HG03045 (cell line): Measurements from ENCODE around the gene INSIG1.

Experiments
- ATAC-seq: cut with Tn5 transposase; IDR thresholded peaks from one replicate; pipeline ENCODE4 v1.9.1; 2021; ENCODE audit warnings: mild to moderate bottlenecking, moderate library complexity; ENCODE audit not compliant: unreplicated experiment

Gene INSIG1

GRCh38 chr7:155324918-155325235, 27.2 kb downstream of the INSIG1 start:
- ATAC-seq, result no peak

DNA sequence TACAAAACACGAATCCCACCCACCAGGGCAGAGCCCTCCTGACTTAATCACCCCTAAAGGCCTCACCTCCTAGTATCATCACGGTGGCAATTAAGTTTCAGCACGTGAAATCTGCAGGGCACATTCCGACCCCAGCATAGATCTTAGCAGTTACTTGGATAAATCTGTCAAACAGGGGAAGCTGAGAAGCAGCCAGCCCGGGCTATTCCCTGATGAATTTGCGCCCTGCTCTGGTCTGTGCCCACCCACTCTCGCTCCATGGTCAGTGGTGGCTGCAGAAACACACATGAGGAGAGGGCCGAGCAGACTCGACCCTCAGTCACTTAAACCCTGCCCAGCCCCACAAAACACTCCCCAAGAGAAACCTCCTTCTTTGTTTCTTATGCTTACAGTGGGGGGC, 28.7 kb downstream of the INSIG1 start:
- ATAC-seq, result no peak

GRCh38 chr7:155327590-155328320, 30.1 kb downstream of the INSIG1 start:
- ATAC-seq, result no peak

DNA sequence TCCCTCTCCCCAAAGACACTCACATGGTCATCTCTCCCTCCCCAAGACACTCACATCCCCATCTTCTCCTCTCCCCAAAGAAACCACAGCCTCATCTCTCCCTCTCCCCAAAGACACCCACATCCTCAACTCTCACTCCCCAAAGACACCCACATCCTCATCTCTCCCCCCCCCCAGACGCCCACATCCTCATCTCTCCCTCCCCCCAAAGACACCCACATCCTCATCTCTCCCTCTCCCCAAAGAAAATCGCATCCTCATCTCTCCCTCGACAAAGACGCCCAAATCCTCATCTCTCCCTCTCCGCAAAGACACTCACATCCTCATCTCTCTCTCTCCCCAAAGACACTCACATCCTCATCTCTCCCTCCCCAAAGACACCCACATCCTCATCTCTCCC, 31.5 kb downstream of the INSIG1 start:
- ATAC-seq, result no peak

DNA sequence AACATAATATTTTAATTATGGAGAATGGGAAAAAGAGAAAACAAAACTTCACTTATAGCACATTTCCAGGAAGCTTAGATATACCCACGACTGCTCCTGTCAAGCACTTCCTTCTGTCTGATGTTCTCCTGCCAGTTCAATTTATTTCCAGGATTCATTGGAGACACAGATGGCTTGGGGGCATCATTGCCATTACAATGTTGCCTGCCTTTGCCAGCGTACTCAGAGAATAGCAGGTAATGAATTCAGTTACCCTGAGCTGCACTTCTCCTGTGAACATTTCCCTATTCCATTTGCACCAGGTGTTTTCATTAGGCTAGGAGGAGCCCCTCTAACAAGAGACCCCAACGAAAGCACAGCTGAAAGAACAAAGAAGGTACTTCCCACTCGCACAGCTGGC, 33.7 kb downstream of the INSIG1 start:
- no peak for ATAC-seq

DNA sequence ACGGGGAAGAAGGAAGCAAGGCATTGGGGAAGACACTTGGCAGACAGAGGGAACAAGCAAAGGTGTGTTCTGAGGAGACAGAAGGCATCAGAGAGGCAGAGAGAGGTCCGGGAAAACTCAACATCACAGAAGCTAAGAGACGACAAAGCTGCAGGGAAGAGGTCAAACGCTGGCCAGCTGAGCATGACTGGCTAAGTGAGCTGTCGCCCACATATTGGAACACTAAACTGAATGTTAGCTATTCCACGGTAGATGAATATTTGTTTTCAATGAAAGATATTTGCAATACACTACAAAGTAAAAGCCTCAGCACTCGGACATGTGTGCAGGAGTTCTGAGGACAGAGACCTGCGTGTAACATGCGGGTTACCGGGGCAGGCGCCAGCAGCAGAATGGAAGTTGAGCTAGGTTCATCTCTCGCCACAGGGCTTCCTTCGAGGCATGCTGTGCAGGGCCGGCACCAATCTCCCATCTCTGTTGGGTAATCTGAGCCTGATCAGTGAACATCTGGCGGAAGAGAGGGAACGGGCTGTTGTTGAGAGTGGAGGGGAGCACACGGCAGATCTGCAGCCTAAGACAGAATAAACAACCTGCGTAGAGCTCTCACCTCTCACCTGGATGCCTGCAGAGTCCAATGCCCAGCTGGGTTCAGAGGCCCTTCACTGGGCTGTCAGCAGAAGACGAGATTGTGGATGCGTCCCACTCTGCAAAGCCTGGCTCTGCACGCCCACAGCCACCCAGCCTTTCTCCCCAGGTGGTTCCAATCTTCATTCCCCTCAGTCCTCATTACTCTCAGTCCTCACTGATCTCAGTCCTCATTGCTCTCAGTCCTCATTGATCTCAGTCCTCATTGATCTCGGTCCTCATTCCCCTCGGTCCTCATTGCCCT, 35.9 kb downstream of the INSIG1 start:
- ATAC-seq, result no peak

DNA sequence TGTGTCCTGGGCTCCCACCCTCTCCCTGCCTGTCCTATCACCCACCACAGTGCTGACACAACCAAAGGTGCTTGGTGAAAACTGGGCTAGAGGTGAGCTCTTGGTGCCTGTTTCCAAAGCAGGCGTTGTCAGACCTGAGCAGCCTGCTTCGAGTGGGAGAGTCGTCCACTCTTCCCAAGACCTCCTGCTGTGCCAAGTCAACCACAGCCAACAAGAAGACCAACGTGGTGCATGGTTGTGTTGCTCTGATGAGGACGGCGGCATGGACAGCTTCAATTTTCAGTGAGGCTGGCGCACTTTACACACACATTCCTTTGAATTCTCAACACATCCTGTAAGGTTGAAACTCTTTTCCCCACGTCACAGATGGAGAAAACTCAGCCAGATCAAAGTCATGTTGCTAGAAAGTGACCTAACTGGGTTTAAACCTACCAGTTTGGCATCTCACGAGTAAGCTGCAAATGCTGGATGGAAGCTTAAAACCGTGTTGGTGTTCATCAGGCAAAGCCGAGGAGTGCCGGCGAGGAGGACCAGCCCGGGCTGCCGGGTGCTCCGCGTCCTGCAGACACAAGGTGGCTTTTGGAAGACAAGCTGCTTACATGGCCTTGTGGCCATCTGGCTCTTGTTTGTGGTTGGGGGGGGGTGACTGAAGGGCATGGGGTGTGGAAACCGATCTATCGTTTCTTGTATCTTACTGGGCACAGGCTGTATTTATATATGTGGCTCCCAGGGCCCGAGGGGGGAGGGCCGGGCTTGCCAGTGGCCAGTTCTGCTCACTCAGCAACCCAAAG, 39.3 kb downstream of the INSIG1 start:
- no peak for ATAC-seq

GRCh38 chr7:155337946-155338631, 40.4 kb downstream of the INSIG1 start:
- ATAC-seq, result no peak

DNA sequence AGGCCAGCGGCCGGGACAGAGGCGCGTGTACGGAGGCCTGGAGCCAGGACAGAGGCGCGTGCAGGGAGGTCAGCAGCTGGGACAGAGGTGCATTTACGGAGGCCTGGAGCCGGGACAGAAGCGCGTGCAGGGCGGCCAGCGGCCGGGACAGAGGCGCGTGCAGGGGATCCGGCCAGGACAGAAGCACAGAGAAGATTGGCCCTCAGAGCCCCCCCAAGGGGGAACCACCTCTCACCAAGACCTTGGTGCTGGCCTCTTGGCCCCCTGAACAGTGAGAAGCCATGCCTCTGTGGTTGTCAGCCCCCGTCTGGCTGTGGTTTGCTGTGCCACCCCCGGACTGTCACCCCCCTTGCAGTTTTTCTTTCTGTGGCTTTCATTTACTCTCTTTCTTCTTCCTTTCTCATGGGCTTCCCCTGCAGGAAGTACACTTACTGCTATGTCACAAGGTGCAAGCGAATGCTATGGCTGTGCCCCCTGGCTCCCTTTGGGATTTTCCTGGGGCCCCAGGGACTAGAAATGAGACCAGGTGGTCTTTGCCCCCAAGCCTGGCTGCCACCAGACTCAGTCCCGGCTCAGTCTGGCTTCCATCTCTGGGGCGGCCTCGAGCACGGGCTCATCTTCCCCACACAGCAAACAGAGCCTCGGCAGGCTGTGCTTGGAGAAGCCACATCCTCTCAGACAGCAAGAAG, 41.1 kb downstream of the INSIG1 start:
- ATAC-seq, result no peak

GRCh38 chr7:155339474-155339873, 41.8 kb downstream of the INSIG1 start:
- no peak for ATAC-seq

- no peak for ATAC-seq
Observed at GRCh38 chr7:155340071-155340531, 42.4 kb downstream of the INSIG1 start.

DNA sequence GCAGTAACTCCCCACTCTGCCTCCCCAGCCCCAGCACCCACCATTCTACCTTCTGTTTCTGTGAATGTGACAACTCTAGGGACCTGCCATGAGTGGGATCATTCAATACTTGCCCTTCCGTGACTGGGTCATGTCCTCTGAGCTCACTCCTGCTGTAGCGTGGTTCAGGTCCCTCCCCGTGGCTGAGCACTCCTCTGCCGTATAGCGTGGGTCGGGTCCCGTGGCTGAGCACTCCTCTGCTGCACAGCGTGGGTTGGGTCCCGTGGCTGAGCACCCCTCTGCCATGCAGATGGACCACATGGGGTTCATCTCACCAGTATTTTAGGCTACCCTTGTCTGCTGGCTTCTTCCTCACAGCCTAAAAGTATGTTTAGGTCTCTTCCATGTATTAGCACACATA, 43.0 kb downstream of the INSIG1 start:
- no peak for ATAC-seq

DNA sequence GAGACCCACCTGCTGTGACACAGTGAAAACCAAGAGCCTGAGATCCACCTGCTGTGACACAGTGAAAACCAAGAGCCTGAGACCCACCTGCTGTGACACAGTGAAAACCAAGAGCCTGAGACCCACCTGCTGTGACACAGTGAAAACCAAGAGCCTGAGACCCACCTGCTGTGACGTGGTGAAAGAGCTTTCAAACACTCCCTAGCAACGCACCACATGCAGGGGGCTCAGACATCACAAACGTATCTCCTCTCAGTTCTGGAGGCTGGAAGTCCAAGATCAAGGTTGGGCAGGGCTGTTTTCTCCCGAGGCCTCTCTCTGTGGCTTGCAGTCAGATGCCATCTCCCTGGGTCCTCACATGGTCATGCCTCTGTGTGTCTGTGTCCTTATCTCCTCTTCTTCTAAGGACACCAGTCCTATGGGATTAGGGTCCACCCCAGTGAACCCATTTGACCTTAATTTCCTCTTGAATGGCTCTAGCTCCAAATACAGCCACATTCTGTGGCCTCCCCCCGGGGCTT, 43.8 kb downstream of the INSIG1 start:
- ATAC-seq, result no peak

GRCh38 chr7:155342313-155342712, 44.6 kb downstream of the INSIG1 start:
- ATAC-seq, result no peak

DNA sequence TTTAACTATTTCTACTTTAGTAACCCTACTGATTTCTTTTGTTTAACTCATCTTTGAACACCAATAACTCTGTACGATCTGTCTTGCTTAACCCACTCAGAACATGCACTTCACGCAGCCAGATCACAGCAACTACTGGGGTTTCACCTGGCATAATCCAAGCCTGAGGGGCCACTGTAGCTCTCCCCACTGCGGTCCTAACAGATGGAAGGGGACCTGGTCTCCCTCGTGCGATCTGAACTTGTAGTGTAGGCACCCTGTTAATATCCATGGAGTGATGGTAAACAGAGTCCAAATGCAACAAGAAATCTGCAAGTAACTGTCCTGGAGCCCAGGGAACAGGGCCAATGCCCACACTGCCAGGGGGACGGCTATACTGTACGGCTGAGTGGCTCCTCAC, 45.5 kb downstream of the INSIG1 start:
- ATAC-seq, result no peak

DNA sequence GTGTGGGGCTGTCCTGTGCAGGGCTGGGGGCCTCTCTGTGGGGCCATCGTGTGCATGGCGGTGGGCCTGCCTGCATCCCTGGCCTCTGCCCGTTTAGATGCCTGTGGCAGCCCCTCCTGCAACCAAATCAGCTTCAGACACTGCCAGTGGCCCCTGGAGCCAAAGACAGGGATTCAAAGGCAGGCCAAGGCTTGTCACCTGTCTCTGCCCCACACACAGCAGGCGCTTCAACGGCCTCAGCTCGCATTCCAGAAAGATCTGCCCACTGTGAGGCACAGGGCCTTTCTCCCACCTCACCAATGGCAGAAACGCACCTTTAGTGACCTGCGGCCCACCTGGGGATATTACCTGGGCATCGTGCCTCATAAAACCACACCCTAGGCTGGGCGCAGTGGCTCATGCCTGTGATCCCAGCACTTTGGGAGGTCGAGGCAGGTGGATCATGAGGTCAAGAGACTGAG, 46.0 kb downstream of the INSIG1 start:
- ATAC-seq, result no peak

- peak; percentile 40 for ATAC-seq
Observed at GRCh38 chr7:155344270-155344617, 46.6 kb downstream of the INSIG1 start.

- peak; percentile 89 for ATAC-seq
Observed at GRCh38 chr7:155344618-155345433, 47.1 kb downstream of the INSIG1 start.

DNA sequence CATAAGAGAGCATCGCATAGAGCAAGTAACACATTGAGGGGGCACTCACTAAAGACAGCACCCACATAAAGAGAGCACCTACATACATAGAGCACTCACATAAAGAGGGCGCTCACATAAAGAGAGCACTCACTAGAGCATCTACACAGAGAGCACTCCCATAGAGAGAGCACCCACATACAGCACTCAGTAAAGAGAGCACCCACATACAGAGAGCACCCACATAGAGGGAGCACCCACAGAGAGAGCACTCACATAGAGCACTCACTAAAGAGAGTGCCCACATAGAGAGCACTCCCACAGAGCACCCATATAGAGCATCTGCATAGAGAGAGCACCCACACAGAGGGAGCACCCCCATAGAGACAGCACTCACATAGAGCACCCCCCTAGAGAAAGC, 47.8 kb downstream of the INSIG1 start:
- ATAC-seq, result no peak
